HG03521 (cell line): ENCODE data around the gene TNPO2.
"Not testable (repeated sequence)": the region's sequence is repeated elsewhere in the genome, so short reads cannot be mapped to it uniquely, and the experiment has no call there.

Experiments used
- ATAC-seq: cut with Tn5 transposase; IDR thresholded peaks from one replicate; pipeline ENCODE4 v1.9.1; 2021; ENCODE audit warnings: mild to moderate bottlenecking, moderate library complexity; ENCODE audit not compliant: unreplicated experiment

Gene TNPO2

DNA sequence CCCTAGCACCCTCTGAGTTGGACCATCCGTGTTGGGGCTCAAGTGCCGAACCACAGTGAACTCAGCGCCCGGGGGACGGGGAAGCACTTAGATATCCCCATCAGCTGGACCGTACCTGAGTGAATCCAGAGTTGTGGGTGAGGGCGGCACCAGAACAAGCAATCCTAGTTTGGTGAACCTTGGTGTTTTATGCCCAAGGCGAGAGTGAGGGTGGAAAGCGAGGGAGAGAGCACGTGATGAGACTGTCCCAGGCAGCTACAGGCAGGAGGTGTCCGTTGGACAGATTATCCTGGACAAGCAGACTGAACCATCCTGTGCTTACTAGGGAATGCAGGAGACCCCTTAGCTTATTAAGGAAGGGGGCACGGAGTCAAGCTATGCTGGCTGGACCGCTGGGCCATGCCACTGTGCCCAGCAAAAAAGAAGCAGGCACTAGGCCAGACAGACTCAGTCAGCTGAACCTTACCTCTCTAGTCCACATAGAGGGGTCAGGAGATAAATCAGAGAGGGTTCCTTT, 14.2 kb upstream of the TNPO2 start:
- no peak for ATAC-seq

DNA sequence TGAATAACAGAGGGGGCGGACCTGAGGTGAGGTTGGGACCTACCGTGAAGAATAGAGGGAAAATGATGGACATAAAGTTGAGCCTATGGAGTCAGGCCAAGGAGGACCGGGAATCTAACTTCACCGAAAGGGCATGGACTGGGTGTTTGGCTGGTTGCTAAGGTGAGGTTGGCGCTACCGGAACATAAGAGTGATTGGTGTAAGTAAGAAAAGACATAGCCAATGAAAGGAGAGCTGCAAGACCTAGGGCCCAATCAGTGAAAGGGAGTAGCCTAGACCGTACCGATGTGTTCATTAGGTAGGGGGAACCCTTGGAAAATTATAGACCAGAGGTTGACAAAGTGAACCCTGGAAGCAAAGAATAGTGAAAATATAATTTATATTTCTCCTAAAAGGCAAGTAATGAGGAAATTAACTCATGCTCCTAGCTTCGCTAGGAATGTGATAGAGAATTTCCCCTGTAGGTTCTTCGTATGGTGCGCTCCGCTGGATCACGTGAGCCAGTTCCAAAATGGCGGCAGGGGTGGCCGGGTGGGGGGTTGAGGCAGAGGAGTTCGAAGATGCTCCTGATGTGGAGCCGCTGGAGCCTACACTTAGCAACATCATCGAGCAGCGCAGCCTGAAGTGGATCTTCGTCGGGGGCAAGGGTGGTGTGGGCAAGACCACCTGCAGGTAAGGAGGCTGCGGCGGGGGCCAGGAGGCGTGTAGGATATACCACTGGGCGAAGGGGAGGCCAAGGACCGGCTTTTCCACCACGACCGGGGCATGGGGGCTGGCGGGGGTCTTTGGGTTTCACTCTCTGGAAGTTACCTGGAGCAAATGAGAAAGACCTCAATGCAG, 13.5 kb upstream of the TNPO2 start, which contains the start of gene GET3:
GET3 (plus strand) TSS at position 503 of the 840 bp plus-strand sequence; CDS start at position 512, 9 bp downstream.
- ATAC-seq = peak; percentile 64

DNA sequence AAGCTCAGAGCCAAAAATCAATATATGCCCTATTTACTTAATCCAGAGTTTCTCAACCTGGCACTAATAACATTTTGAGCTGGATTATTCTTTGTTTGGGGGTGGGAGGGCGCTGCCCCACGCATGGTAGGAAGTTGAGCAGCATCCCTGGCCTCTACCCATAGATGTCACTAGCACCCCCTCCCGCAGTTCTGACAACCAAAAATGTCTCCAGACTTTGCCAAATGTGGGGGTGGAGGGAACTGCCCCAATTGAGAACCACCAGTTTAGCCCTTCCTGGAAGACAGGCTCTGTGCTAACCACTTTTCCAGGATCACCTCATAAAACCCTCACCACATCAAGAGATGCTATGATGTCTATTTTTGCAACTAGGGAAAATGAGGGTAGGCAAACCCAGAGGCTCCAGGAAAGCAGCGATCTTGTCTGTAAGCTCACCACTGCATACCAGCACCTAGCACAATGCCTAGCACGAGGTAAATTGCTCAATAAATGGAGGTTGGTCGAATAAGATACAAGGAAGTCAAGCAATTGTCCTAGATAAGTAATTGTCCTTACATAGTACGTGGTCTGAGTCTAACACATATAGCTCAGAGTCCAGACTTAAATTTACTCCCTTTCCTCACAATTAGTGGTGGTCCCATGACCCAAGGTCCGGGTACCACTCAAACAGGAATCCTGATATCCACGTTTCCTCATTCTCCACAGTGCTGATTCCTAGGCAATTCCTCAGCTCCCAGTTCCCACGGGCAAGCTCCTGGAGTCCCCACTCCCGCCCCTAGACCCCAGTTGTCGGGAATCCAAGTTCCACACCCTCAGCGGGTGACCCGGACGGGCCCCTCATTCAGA, 9.9 kb upstream of the TNPO2 start:
- no peak for ATAC-seq

GRCh38 chr19:12731337-12731736, 7.6 kb upstream of the TNPO2 start:
- ATAC-seq = no peak

DNA sequence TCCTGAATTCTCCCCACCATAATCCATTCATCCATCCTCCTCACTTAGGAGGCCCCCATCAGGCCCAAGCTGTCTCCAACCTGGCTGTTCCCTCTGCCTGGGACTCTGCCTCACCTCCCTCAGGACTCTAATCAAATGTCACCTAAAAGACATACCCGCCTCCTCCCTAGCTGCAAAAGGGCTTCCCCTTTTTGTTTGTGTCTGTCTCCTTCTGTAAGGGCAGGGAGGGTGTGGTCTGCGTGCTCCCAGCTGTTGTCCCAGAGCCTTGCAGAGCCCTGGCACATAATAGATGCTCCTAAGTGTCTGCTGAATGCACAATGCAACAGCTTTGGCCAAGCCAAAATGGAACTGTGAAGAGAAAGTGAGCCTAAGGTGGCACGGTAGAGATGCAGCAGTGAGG, 6.3 kb upstream of the TNPO2 start:
- ATAC-seq = no peak

DNA sequence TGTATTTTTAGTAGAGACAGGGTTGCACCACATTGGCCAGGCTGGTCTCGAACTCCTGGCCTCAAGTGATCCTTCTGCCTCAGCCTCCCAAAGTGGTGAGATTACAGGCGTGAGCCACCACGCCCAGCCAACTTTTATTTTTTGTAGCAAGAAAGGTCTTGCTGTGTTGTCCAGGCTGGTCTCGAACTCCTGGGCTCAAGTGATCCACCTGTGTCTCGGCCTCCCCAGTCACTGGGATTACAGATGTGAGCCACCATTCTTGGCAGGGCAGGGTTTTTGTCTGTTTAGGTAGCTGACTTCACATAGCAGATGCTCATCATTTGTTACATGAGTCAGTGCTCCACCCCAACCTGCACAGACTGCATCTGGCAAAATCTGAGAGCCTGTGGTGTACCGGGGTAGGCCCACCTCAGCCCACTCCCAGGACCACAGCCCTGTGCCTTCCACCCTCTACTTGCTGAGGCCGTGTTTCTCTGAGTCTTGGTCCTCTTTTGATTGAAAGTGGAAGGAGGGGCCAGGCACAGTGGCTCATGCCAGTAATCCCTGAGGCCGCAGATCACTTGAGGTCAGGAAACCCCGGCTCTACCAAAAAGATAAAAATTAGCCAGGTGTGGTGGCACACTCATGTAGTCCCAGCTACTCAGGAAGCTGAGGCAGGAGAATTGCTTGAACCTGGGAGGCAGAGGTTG, 4.2 kb upstream of the TNPO2 start:
- ATAC-seq = no peak

- ATAC-seq = no peak
Measured at GRCh38 chr19:12726988-12727316, 3.2 kb upstream of the TNPO2 start.

- ATAC-seq = not testable (repeated sequence)
Measured at GRCh38 chr19:12725612-12726011, 1.9 kb upstream of the TNPO2 start.

DNA sequence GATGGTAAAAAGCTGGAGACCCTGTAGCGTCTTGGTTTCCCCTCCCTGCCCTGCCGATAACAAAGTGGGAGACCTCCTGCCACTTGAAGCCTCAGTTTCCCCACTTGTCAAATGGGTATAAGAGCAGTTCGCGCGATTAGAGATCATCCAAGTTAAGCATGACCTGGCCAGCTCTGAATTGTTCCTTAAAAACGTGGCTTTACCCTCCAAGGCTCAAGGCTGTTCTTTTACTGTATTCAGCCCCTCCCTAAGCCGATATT, 421 bp downstream of the TNPO2 start:
- no peak for ATAC-seq

DNA sequence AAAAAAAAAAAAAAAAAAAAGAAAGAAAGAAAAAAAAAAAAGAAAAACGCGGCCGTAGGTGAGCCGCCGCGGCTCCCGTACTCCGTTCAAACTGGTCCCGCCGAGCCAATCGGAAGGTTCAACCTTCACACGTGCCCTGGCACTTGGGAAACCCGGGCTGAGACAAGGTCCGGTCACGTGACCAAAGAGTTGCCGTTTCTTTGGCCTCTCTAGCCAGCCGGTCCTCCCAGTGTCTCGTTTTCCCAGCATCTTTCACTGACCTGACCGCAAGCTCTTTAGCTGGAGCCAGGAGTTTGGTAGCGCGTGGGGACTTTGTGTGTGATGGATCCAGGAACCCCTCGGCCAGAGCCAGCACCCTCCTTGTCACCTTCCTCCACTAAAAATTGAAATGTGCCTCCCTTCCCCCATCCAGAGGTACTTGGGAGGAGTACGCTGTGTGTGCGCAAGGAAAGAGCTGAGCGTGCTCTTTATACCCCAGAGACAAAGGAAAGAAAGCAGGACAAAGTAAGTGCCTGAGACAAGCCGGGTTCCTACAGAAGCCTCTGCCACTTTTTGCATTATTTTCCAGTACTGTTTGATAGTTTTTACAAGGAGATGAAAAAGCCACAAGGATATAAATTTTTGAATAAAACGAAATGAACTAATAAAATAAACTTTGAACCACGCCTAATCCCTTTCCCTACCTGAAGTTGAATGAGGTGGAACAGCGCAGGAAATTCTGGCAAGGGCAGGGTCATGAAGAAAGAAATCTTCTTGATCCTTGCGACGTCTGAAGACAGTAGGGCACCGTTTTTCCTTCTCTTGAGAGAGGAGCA, 959 bp downstream of the TNPO2 start:
- ATAC-seq = peak; percentile 82

DNA sequence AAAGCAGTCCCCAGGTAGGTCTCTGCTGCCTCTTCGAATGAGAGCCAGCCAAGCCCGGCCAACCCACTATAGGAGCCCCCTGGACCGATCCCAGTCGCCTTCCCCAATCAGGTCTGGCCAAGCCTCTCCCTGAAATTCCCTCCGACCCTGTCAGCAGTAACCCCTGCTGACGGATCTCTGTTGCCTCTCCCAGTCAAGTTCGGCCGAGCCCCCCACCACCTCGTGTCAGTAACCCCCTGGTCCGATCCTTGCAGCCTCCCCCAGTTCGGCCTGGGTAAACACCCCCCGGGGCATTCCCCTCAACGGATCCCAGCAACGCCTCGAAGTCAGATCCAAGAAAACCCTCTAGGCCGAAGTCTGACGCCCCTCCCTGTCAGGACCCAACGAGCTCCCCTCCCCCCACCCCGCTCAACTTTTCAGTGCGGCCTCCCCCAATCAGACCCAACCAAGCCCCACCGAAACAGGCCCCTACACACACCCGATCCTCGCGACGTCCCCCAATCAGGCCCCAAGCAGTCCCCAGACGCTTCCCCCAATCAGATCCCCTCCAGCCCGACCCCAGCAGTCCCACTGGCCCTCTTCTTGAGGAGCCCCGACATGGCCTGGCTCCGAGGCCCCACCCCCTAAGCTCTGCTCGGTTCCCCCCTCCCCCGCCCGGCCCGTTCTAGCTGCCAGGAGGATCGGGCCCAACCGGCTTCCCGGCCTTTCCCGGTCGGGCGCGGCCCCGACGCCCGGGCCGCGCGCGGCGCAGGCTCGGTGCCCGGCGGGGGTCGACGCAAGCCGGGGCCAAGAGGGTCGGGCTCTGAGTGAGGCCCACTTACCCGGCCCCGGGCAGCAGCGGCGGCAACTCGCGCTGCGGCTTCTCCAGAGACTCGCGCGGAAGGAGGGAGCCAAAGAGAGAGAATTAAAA, 1.8 kb downstream of the TNPO2 start:
- peak; percentile 11 for ATAC-seq

DNA sequence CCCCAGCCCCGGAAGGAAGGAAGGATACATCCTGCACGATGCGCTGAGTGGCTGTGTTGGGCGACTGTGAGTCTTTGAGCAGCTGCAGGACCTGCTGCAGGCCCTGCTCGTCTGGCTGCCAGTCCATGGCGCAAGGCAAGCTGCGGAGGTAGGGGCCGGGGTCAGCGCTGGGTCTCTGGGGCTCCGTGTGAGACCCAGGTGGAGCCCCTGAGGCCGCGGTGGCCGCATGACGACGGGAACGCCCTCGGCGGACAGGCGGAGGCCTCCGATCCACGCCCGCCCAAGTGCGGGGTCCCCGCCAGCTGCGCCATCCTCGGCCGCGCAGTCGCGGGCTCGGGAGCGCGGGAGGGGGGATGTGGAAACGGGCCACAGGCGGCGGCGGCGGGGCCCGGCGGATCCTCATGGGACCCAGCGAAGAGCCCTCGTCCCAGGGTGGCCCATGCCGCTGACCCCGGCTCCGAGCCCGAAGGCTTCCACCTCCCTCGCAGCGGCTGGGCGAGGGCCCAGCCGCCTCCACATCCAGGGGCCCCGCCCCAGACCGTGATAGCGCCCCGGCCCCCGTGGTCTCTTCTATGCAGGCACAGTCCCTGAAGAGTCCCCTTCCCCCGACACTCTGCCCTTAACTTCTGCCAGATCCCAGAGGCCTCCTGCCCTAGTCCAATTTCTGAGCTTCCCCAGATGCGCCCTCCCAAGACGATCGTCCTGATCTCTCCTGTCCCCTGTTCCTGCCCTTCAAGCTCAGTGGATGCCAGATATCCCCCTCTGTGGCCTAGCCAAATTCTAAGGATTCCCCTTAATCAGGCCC, 2.7 kb downstream of the TNPO2 start:
- ATAC-seq = no peak

DNA sequence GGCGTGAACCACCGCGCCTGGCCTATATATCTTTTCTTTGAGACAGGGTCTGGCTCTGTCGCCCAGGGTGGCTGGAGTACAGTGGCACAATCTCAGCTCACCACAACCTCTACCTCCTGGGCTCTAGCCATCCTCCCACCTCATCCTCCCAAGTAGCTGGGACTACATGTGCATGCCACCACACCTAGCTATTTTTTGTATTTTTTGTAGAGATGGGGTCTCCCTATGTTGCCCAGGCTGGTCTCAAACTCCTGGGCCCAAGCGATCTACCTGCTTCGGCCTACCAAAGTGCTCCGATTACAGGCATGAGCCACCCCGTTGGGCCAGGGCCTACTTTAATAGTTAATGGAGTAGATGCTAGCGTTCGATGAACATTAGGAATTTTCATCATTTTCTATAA, 3.4 kb downstream of the TNPO2 start:
- no peak for ATAC-seq

- no peak for ATAC-seq
Measured at GRCh38 chr19:12715929-12716328, 7.8 kb downstream of the TNPO2 start.

DNA sequence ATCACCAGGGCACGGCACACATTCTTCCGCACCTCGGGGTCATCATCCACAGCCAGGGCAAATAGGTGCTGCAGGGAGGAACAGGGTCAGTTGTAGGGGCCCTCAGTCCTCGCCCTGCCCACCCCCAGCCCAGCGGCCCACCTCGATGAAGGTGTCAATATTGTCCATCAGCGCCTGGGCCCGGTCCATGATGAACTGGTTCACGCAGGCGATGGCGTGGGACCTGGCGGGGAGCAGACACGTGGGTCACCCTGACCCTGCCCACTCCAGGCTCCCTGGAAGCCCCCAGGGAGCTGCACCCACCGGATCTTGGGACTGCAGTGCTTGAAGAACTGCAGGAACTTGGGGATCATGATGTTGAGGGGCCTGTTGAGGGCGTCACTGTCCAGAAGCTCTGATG, 8.6 kb downstream of the TNPO2 start:
- no peak for ATAC-seq

- ATAC-seq = not testable (repeated sequence)
Measured at GRCh38 chr19:12713304-12713703, 10.4 kb downstream of the TNPO2 start.

DNA sequence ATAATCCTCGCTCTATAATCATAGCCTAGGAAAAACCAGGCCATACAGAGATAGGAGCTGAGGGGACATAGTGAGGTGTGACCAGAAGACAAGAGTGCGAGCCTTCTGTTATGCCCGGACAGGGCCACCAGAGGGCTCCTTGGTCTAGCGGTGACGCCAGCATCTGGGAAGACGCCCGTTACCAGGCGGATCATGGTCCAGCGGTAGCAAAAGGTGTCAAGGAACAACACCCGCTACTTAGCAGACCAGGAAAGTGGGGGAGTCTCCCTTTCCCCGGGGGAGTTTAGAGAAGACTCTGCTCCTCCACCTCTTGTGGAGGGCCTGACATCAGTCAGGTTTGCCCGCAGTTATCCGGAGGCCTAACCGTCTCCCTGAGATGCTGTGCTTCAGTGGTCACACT, 11.7 kb downstream of the TNPO2 start:
- ATAC-seq = not testable (repeated sequence)

- ATAC-seq = no peak
Measured at GRCh38 chr19:12711187-12711586, 12.5 kb downstream of the TNPO2 start.

DNA sequence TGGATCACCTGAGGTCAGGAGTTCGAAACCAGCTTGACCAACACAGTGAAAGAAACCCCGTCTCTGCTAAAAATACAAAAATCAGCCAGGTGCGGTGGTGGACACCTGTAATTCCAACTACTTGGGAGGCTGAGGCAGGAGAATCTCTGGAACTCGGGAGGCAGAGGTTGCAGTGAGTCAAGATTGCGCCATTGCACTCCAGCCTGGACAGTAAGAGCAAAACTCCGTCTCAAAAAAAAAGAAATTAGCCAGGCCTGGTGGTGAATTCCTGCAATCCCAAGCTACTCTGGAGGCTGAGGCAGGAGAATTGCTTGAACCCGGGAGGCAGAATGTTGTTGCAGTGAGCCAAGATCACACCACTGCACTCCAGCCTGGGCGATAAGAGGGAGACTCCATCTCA, 15.1 kb downstream of the TNPO2 start:
- ATAC-seq = no peak
